Lung (tissue), 12 donors: ENCODE measurements around the gene FOXK1. TPM values are rescaled to one million over a fixed set of nuclear protein-coding genes. Genes with fewer than 3 reads are reported as not detected.

ENCODE experiments used
- ATAC-seq: fragments of 200-7000 bp; cut with Tn5 transposase; one replicate; pipeline ENCODE4 v1.9.1; 2020; ENCODE audit warnings: moderate number of reproducible peaks; ENCODE audit not compliant: insufficient read depth, low FRiP score
- DNase-seq, 3 donors: peaks; one replicate each; pipeline ENCODE4 v3.0.0-alpha.2; 2013 to 2017
- H3K27ac ChIP-seq, 2 donors: one replicate each; pipeline ENCODE4 v1.5.1; 2013; ENCODE audit warnings: mild to moderate bottlenecking in 2 of 2, moderate library complexity in 2 of 2, control low read depth in 1 of 2, inconsistent platforms in 1 of 2, low read depth in 1 of 2, low read length in 1 of 2
- H3K27me3 ChIP-seq, 3 donors: one replicate each; pipeline ENCODE4 v1.5.1; 2013; ENCODE audit warnings: low read length in 2 of 3; ENCODE audit not compliant: control insufficient read depth in 3 of 3, insufficient read depth in 3 of 3
- H3K36me3 ChIP-seq, 4 donors: one replicate each; pipeline ENCODE4 v1.5.1; 2013; ENCODE audit warnings: low read length in 4 of 4, mild to moderate bottlenecking in 1 of 4, moderate library complexity in 1 of 4; ENCODE audit not compliant: control insufficient read depth in 4 of 4, insufficient read depth in 4 of 4
- H3K4me1 ChIP-seq, 5 donors: one replicate each; pipeline ENCODE4 v1.5.1; 2013; ENCODE audit warnings: low read length in 5 of 5, mild to moderate bottlenecking in 2 of 5, moderate library complexity in 1 of 5; ENCODE audit not compliant: control insufficient read depth in 5 of 5, insufficient read depth in 5 of 5
- H3K4me3 ChIP-seq: one replicate; pipeline ENCODE4 v1.5.1; 2013; ENCODE audit warnings: mild to moderate bottlenecking, control low read depth, moderate library complexity
- H3K9ac ChIP-seq, 2 donors: one replicate each; pipeline ENCODE4 v1.5.1; 2013; ENCODE audit warnings: low read length in 2 of 2, control low read depth in 1 of 2; ENCODE audit not compliant: insufficient read depth in 1 of 2
- H3K9me3 ChIP-seq, 4 donors: one replicate each; pipeline ENCODE4 v1.5.1; 2013; ENCODE audit warnings: low read length in 3 of 4, mild to moderate bottlenecking in 1 of 4, moderate library complexity in 1 of 4; ENCODE audit not compliant: control insufficient read depth in 4 of 4, insufficient read depth in 3 of 4
- WGBS, 2 donors: extraction: QIAGEN DNeasy Blood & Tissue Kit; methylation state at CpG; one replicate each; pipeline ENCODE4 v1.1.7; 2013; 5-methylcytosine and 5-hydroxymethylcytosine counted together
- polyA plus RNA-seq, 2 donors: library from polyadenylated mRNA; stranded (reverse); fragments of 200-250 nt; gene quantifications; one replicate each; pipeline ENCODE4 v1.2.1, GENCODE V29; 2013
- total RNA-seq, 2 donors: library from RNA; depleted of rRNA in 1 of 2; stranded (reverse); fragments of >200 nt in 1 of 2; gene quantifications; one replicate each; pipeline ENCODE4 v1.2.1, GENCODE V29; 2014 to 2021
- TF ChIP-seq, protein P1 (sequence below): IDR thresholded peaks from 2 replicates; pipeline ENCODE4 v1.5.1; 2012; ENCODE audit warnings: mild to moderate bottlenecking; ENCODE audit errors: control extremely low read depth, extremely low read depth
- donor health status: control.
- donor health status: control.
- donor health status: Bipolar disorder and iron deficiency.
- donor health status: healthy.
- donor health status: DM: yes; HTN: yes; CAD: no.

Gene FOXK1
- total and polyA plus RNA-seq, 4 donors: 6.4 to 36.2 (median 14.3) TPM

DNA sequence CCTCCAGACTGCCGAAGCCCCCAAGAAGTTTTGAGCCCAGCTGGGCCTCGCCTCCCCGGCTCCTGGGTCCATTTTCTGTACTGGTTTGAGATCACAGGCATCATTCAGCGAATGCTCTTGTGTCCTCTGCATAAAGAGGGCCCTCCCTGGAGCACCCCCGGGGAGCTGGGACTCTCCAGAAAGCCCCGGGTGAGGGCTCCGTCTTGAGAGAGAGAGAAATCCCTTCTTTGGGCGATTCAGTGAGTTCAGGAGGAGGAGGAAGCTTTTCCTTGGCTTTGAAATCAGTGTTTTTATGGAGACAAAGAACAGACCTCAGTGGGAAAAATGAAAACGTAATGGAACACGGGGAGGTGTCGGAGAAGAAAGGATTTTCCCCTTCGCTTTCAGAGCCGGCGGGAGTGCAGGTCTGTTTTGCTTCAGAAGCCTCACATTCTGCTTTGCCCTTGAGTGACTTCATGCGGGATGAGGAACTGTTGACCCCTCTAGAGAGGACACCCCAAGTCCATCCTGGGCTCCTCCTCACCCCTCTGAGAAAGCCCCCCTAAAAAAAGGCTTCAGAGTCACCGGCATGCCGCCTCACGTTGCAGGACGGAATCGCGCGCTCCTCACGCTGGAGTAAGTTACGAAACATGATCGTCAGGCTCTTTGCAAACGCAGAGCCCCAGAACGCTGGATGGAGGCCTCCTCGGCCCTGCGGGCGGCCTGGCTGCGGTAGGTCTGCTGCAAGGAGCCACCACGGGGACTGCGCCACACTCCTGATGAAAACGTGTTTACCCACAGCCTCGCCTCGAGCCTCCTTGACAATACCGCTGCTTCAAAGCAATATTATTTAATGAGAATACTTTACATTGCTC, 84.8 kb downstream of the FOXK1 start:
- no peak overlapping the region for H3K4me3 ChIP-seq
- H3K27me3 ChIP-seq: no peaks in the 10 kb centered on the region
- H3K4me1 ChIP-seq: peaks cover 0 to 6% (median 0%) of the 10 kb centered on the region in 5 donors
- H3K27ac ChIP-seq: no peak overlapping the region
- H3K9ac ChIP-seq: no peak overlapping the region
- ATAC-seq (no peak), DNase-seq (no peak)
- H3K9me3 ChIP-seq: peaks cover 0 to 2% (median 0%) of the 10 kb centered on the region in 4 donors
- TF ChIP-seq, protein P1, sequence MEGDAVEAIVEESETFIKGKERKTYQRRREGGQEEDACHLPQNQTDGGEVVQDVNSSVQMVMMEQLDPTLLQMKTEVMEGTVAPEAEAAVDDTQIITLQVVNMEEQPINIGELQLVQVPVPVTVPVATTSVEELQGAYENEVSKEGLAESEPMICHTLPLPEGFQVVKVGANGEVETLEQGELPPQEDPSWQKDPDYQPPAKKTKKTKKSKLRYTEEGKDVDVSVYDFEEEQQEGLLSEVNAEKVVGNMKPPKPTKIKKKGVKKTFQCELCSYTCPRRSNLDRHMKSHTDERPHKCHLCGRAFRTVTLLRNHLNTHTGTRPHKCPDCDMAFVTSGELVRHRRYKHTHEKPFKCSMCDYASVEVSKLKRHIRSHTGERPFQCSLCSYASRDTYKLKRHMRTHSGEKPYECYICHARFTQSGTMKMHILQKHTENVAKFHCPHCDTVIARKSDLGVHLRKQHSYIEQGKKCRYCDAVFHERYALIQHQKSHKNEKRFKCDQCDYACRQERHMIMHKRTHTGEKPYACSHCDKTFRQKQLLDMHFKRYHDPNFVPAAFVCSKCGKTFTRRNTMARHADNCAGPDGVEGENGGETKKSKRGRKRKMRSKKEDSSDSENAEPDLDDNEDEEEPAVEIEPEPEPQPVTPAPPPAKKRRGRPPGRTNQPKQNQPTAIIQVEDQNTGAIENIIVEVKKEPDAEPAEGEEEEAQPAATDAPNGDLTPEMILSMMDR: no peak
- peaks cover 3 to 42% (median 17%) of the 10 kb centered on the region in 4 donors for H3K36me3 ChIP-seq
- WGBS, 2 donors: 89 to 91% methylated on average over 37 of the region's 37 CpGs

DNA sequence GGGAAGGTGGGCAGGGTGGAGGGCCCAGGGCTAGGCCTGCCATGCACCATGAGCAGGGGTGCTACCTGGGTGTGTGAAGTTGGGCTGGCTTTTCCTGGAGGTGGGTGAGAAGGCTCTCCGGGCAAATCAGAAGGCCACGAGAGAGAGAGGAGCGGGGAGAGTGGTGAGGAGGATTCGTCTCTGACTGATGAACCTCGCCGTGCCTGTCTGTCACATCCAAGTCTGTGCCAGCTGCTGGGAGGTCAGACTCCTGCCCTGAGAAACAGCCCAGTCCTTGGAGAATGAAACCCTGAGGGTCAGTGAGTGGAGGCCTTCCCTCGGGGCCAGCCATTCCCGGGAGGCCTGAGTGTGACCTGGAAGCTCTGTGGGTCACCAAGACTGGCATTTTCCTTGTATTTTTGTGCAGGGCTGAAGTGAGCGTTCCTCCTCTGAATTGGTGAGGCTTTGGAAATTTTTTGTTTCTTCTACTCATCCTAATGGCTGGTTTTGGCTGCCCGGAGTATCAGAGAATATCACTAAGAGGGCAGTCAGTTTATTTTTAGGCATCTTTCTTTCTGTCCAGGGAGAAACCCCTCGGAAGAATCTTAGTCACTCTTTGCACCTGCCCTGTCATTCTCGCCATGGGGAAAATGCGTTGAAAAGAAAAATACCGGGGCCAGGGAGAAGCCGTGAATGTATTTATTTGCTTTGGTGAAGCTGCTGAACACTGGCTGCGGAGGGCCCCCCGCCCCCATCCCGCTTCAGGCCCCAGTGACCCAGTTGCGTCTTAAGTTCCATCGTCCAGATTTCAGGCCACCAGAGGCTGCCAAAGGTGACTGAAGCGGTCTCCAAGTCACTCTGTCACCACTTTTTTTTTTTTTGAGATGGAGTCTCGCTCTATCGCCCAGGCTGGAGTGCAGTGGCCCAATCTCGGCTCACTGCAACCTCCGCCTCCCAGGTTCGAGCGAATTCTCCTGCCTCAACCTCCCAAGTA, 86.8 kb downstream of the FOXK1 start:
- 91% methylated on average over 27 of the region's 27 CpGs for WGBS, 2 donors
- Histone ChIP-seq H3K4me3 (no peak overlapping the region), H3K27me3 (no peaks in the 10 kb centered on the region), H3K9ac (no peak overlapping the region), H3K36me3 (peaks cover 0 to 23% (median 8%) of the 10 kb centered on the region in 4 donors), H3K4me1 (peaks cover 0 to 6% (median 0%) of the 10 kb centered on the region in 5 donors), H3K9me3 (peaks cover 0 to 2% (median 0%) of the 10 kb centered on the region in 4 donors), H3K27ac (no peak overlapping the region)
- DNase-seq (no peak), ATAC-seq (no peak)
- TF ChIP-seq, protein P1: no peak

DNA sequence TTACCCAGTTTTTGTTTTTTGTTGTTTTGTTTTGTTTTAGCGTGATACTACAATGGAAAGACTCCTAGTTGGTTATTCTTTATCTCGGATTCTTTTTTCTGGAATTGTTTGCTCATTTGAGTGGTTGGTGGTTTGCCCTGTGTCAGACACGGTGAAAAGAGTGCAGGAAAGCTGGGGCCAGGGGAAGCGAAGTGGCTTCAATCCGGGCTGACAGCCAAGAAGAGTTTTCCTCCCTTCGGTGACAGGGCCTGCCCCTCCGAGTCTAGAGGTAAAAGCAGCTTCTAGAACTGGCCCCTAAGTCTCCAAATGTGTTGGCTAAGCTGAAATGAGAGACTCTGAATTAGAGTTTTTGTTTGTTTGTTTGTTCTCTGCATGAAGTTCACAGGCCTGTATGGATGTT, 87.7 kb downstream of the FOXK1 start:
- DNase-seq (peak; percentile 26 to 68 (median 45)), ATAC-seq (no peak)
- TF ChIP-seq, protein P1: no peak
- no peaks in the 10 kb centered on the region for H3K27me3 ChIP-seq
- no peak overlapping the region for H3K4me3 ChIP-seq
- H3K36me3 ChIP-seq: peaks cover 0 to 14% (median 3%) of the 10 kb centered on the region in 4 donors
- 8 to 14% methylated on average over 7 of the region's 7 CpGs for WGBS, 2 donors
- H3K9ac ChIP-seq: no peak overlapping the region
- H3K9me3 ChIP-seq: no peaks in the 10 kb centered on the region
- H3K27ac ChIP-seq: peak overlapping the region in 1 of 2 donors; percentile 20
- peaks cover 0 to 15% (median 6%) of the 10 kb centered on the region in 5 donors for H3K4me1 ChIP-seq
